GM12878 (cell line): ENCODE measurements around the gene APC2. TPM values are rescaled to one million over a fixed set of nuclear protein-coding genes. Genes with fewer than 3 reads are reported as not detected.
"Not testable (repeated sequence)": the region's sequence is repeated elsewhere in the genome, so short reads cannot be mapped to it uniquely, and the experiment has no call there.

Source experiments
- ATAC-seq: fragments of 200-7000 bp; cut with Tn5 transposase; 3 replicates; pipeline ENCODE4 v1.9.1; 2020; ENCODE audit warnings: mild to moderate bottlenecking, moderate library complexity
- BruUV-seq: library from RNA; stranded (reverse); fragments of 400-500 nt; replicated peaks from 2 replicates; lab custom pipeline; 2021; lab: Mats Ljungman, UMichigan
- CTCF ChIA-PET: fragments of 300-600 bp; sonication (Branson Sonifier 250); formaldehyde crosslinking; extraction: SDS; loops from one replicate; lab custom pipeline; 2021; ENCODE audit warnings: inconsistent platforms; lab: Yijun Ruan, JAX
- POLR2A ChIA-PET: fragments of 350-600 bp; formaldehyde crosslinking; extraction: SDS; loops from one replicate; lab custom pipeline; 2021; ENCODE audit warnings: inconsistent platforms; lab: Charles Lee
- RAD21 ChIA-PET: fragments of 300-600 bp; sonication (Branson Sonifier 250); formaldehyde crosslinking; loops from one replicate; lab custom pipeline; 2023; ENCODE audit warnings: antibody characterized with exemption; ENCODE audit not compliant: unreplicated experiment; lab: Charles Lee
- SMC1A ChIA-PET: fragments of 300-600 bp; sonication (Branson Sonifier 250); formaldehyde crosslinking; loops from one replicate; lab custom pipeline; 2023; ENCODE audit not compliant: unreplicated experiment, uncharacterized antibody; lab: Charles Lee
- DNase-seq: peaks from one replicate; pipeline ENCODE4 v3.0.0-alpha.2; 2011; ENCODE audit warnings: low read depth, low spot score
- FAIRE-seq: peaks from 3 replicates; lab custom pipeline; 2011; peaks lifted over from hg19 to GRCh38; lab: Jason Lieb, UNC
- H2AFZ ChIP-seq: 2 replicates; pipeline ENCODE4 v1.6.0; 2011; ENCODE audit warnings: low read depth, low read length, control low read depth; ENCODE audit not compliant: control insufficient read depth
- H3K27ac ChIP-seq: 2 replicates; pipeline ENCODE4 v1.5.1; 2011; ENCODE audit warnings: control low read depth; ENCODE audit not compliant: control insufficient read depth, insufficient read depth
- H3K27me3 ChIP-seq, 2 experiments: replicated peaks in 1 of 2; 2 replicates each; pipeline versions ENCODE4 v1.6.0 to v1.6.1; 2011; ENCODE audit warnings: low read length in 1 of 2; ENCODE audit not compliant: control insufficient read depth in 2 of 2, insufficient read depth in 2 of 2
- H3K36me3 ChIP-seq, 2 experiments: 2 replicates each; pipeline ENCODE4 v1.5.1; 2011; ENCODE audit warnings: low read length in 1 of 2; ENCODE audit not compliant: control insufficient read depth in 2 of 2, insufficient read depth in 2 of 2
- H3K4me1 ChIP-seq: 2 replicates; pipeline ENCODE4 v1.6.1; 2011; ENCODE audit warnings: mild to moderate bottlenecking, low read length, moderate library complexity, mixed read lengths; ENCODE audit not compliant: control insufficient read depth, insufficient read depth
- H3K4me2 ChIP-seq: 2 replicates; pipeline ENCODE4 v1.6.0; 2011; ENCODE audit warnings: control low read depth; ENCODE audit not compliant: control insufficient read depth, insufficient read depth
- H3K4me3 ChIP-seq: fragments of 200-600 bp; sonication (generic); 2 replicates; pipeline ENCODE4 v1.5.1; 2016
- H3K79me2 ChIP-seq: 2 replicates; pipeline ENCODE4 v1.6.0; 2011; ENCODE audit warnings: low read length; ENCODE audit not compliant: control insufficient read depth, insufficient read depth
- H3K9ac ChIP-seq: 2 replicates; pipeline ENCODE4 v1.8.0; 2011; ENCODE audit warnings: low read length, control low read depth, mixed read lengths; ENCODE audit not compliant: control insufficient read depth, insufficient read depth
- H3K9me3 ChIP-seq: replicated peaks from 3 replicates; pipeline ENCODE4 v1.5.1; 2011; ENCODE audit warnings: mild to moderate bottlenecking, low read length; ENCODE audit not compliant: control insufficient read depth, insufficient read depth
- H4K20me1 ChIP-seq: 2 replicates; pipeline ENCODE4 v1.6.0; 2011; ENCODE audit not compliant: control insufficient read depth, insufficient read depth
- HDAC6 ChIP-seq: fragments of 200-600 bp; sonication (generic); IDR thresholded peaks from one replicate; pipeline ENCODE4 v1.8.0; 2017; ENCODE audit warnings: antibody characterized with exemption; ENCODE audit not compliant: unreplicated experiment
- JUNB ChIP-seq: IDR thresholded peaks from 2 replicates; pipeline ENCODE4 v1.6.1; 2016; ENCODE audit warnings: antibody characterized with exemption, mild to moderate bottlenecking
- MTA2 ChIP-seq: fragments of 450-650 bp; IDR thresholded peaks from 2 replicates; pipeline ENCODE4 v1.6.1; 2016; ENCODE audit warnings: low read depth, mild to moderate bottlenecking, moderate library complexity
- MXI1 ChIP-seq: fragments of 150-350 bp; IDR thresholded peaks from 2 replicates; pipeline ENCODE4 v1.6.1; 2011; ENCODE audit warnings: low read depth, mild to moderate bottlenecking, inconsistent platforms, low read length, improper control_type of control experiment
- WGBS: methylation state at CpG from one replicate; pipeline ENCODE4 v1.1.6; 2016; ENCODE audit warnings: low lambda C conversion rate; ENCODE audit not compliant: insufficient replicate concordance, insufficient coverage; ENCODE audit errors: missing lambda C conversion rate; 5-methylcytosine and 5-hydroxymethylcytosine counted together
- in situ Hi-C: fragments of 300-500 bp; cut with MboI; formaldehyde crosslinking; loops from 9 replicates; pipeline ENCODE4 v1.14.3; 2018; ENCODE audit warnings: mixed read lengths
- intact Hi-C: fragments of 100-400 bp; cut with micrococcal nuclease; formaldehyde crosslinking; loops from one replicate; pipeline ENCODE4 v1.14.2; 2022; ENCODE audit not compliant: unreplicated experiment
- polyA plus RNA-seq, 11 experiments: library from polyadenylated mRNA; depleted of rRNA in 4 of 11; unstranded in 6 of 11; stranded (reverse) in 5 of 11; fragments of >200 nt; fragmentation: Nextera tagmentation in 4 of 11; fragmentation: Illumina TruSeq in 1 of 11; extraction: Ambion mirVana in 4 of 11; extraction: Trizol in 1 of 11; gene quantifications; 1 replicate in 1 of 11; 2 replicates in 10 of 11; pipeline versions ENCODE4 v1.2.1 to v1.2.3, GENCODE V29; 2011 to 2016; ENCODE audit warnings: inconsistent platforms in 2 of 11, missing spikeins in 2 of 11, low read depth in 1 of 11
- total RNA-seq, 4 experiments: library from RNA; depleted of rRNA in 3 of 4; stranded (reverse); fragments of >200 nt in 3 of 4; fragmentation: Illumina TruSeq in 1 of 4; extraction: Trizol in 1 of 4; gene quantifications; 2 replicates each; pipeline versions ENCODE4 v1.2.1 to v1.2.3, GENCODE V29; 2013 to 2021
- TF ChIP-seq, protein P1 (sequence below): fragments of 450-650 bp; formaldehyde crosslinking; IDR thresholded peaks from 2 replicates; pipeline ENCODE4 v1.4.0; 2020; ENCODE audit warnings: mild to moderate bottlenecking, moderate library complexity

Gene APC2
- total and polyA plus RNA-seq, 10 of the 15 experiments (the other 5 are each of a cell fraction or from before 2014, with no cell fraction given): under 0.01 to 0.73 (median 0.04) TPM; not detected in 5

GRCh38 chr19:1518471-1518870, 68.5 kb downstream of the APC2 start:
- H3K9me3 ChIP-seq: no peaks in the 10 kb centered on the region
- SMC1A ChIA-PET: no interaction called here
- CTCF ChIA-PET: interaction anchor here (0.6 kb wide), 1 partner anchor 14 kb away, joined by 3 read pairs; no protein-coding TSS in a partner anchor
- TF ChIP-seq JUNB: no peak
- TF ChIP-seq MTA2: no peak
- no peak for TF ChIP-seq MXI1
- no peak for TF ChIP-seq HDAC6
- TF ChIP-seq, protein P1, sequence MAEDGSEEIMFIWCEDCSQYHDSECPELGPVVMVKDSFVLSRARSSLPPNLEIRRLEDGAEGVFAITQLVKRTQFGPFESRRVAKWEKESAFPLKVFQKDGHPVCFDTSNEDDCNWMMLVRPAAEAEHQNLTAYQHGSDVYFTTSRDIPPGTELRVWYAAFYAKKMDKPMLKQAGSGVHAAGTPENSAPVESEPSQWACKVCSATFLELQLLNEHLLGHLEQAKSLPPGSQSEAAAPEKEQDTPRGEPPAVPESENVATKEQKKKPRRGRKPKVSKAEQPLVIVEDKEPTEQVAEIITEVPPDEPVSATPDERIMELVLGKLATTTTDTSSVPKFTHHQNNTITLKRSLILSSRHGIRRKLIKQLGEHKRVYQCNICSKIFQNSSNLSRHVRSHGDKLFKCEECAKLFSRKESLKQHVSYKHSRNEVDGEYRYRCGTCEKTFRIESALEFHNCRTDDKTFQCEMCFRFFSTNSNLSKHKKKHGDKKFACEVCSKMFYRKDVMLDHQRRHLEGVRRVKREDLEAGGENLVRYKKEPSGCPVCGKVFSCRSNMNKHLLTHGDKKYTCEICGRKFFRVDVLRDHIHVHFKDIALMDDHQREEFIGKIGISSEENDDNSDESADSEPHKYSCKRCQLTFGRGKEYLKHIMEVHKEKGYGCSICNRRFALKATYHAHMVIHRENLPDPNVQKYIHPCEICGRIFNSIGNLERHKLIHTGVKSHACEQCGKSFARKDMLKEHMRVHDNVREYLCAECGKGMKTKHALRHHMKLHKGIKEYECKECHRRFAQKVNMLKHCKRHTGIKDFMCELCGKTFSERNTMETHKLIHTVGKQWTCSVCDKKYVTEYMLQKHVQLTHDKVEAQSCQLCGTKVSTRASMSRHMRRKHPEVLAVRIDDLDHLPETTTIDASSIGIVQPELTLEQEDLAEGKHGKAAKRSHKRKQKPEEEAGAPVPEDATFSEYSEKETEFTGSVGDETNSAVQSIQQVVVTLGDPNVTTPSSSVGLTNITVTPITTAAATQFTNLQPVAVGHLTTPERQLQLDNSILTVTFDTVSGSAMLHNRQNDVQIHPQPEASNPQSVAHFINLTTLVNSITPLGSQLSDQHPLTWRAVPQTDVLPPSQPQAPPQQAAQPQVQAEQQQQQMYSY (CRISPR knock-in tag): no peak
- H3K4me2 ChIP-seq: no peak overlapping the region
- POLR2A ChIA-PET: no interaction called here
- no peaks in the 10 kb centered on the region for H3K4me1 ChIP-seq
- no peaks in the 10 kb centered on the region for H3K27me3 ChIP-seq
- H3K9ac ChIP-seq: no peak overlapping the region
- no peak overlapping the region for H3K4me3 ChIP-seq
- intact Hi-C loops (no loop called here), in situ Hi-C loops (no loop called here)
- no peaks in the 10 kb centered on the region for H3K79me2 ChIP-seq
- no peak for FAIRE-seq
- WGBS: 47% methylated on average over 4 of the region's 4 CpGs
- BruUV-seq: no TSS peak
- no peak for DNase-seq
- H4K20me1 ChIP-seq: no peaks in the 10 kb centered on the region
- no peak overlapping the region for H2AFZ ChIP-seq
- RAD21 ChIA-PET: no interaction called here
- no peaks in the 10 kb centered on the region for H3K36me3 ChIP-seq
- no peak overlapping the region for H3K27ac ChIP-seq
- ATAC-seq: no peak

GRCh38 chr19:1519802-1520201, 69.9 kb downstream of the APC2 start:
- ATAC-seq, SMC1A ChIA-PET, H3K27ac ChIP-seq, FAIRE-seq, H3K4me2 ChIP-seq, H3K79me2 ChIP-seq, RAD21 ChIA-PET, H4K20me1 ChIP-seq, in situ Hi-C loops, H2AFZ ChIP-seq, POLR2A ChIA-PET, H3K4me3 ChIP-seq, CTCF ChIA-PET, DNase-seq, H3K9ac ChIP-seq, H3K4me1 ChIP-seq, H3K36me3 ChIP-seq, intact Hi-C loops, BruUV-seq, H3K27me3 ChIP-seq, H3K9me3 ChIP-seq: not testable (repeated sequence)
- 60% methylated on average over 8 of the region's 8 CpGs for WGBS
